ENCODE measurements around the gene TDRD12.
"Not testable (repeated sequence)": the region's sequence is repeated elsewhere in the genome, so short reads cannot be mapped to it uniquely, and the experiment has no call there.

The TDRD12 gene

DNA sequence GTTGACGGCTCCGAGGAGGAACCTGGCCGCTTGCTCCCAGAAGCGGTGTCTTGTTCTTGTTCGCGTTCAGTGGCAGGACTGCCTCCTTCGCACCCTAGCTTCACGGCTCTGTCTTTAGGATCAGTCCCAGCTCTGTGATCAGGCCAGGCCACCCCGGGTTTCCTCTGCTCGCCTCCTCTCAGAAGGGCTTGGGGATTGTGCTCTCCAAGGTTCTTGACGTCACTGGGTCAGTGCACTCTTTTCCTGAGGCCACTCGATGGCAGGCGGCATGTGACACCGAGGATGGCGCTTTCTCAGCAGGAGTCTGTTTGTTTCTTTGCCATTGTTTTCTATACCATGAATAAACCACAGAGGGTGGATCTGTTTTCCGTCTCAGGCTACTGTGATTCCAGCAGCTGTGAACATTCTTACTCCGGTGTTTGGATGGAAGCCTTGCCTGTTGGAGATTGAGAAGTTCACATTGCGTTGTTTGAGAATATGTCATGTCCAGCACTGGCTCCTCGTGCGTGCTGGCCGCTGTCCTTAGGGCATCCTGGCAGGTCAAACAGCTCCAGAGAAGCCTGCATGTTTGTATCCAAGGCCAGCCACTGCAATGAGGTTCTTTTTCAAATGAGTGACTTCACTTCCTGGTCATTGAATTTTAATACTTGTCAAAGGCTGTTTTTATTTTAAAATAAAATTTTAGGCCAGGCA, 105.5 kb downstream of the TDRD12 start:
- Histone ChIP-seq H3K36me3 (ENCODE audit: control insufficient read depth in 5 of 5, insufficient read depth in 5 of 5, low read length in 5 of 5) (no peaks in the 10 kb centered on the region), H3K9ac (ENCODE audit: low read length in 5 of 5) (no peak overlapping the region), H3K9me3 (ENCODE audit: control insufficient read depth in 5 of 5, low read length in 5 of 5) (no peaks in the 10 kb centered on the region), H3K4me3 (ENCODE audit: low read depth in 1 of 5, low read length in 5 of 5) (no peak overlapping the region), H3K27ac (ENCODE audit: low read depth, low read length) (no peak overlapping the region), H3K4me1 (ENCODE audit: control insufficient read depth in 5 of 5, insufficient read depth in 5 of 5, low read length in 5 of 5) (no peaks in the 10 kb centered on the region), H3K27me3 (ENCODE audit: control insufficient read depth in 5 of 5, insufficient read depth in 4 of 5, low read length in 5 of 5) (peaks cover 14 to 19% (median 16%) of the 10 kb centered on the region in 5 donors)

DNA sequence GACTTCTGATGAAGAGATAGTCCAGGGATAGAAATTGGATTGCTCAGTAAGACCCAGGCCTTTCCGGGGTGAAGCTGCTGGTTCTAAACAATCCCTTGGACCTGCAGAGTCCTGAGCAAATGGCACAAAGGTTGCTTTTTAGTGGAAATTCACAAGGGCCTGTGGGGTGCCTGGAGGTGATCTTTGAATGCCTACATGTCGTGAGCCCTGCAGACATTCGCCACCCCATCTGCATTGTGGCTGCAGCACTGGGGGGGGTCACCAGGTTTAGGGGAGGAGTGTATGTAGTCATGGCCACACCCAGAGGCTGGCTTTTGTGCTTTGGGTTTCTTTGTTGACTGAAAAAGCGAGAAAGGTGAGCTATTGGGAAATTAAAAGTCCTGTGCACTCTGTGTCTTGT, 108.6 kb downstream of the TDRD12 start:
- no peak overlapping the region for H3K4me3 ChIP-seq (ENCODE audit: low read depth in 1 of 5, low read length in 5 of 5)

GRCh38 chr19:32828643-32829344, 109.2 kb downstream of the TDRD12 start:
- Histone ChIP-seq H3K27ac (ENCODE audit: low read depth, low read length) (no peak overlapping the region), H3K9me3 (ENCODE audit: control insufficient read depth in 5 of 5, low read length in 5 of 5) (no peaks in the 10 kb centered on the region), H3K4me3 (ENCODE audit: low read depth in 1 of 5, low read length in 5 of 5) (no peak overlapping the region), H3K36me3 (ENCODE audit: control insufficient read depth in 5 of 5, insufficient read depth in 5 of 5, low read length in 5 of 5) (peaks cover 0 to 2% (median 0%) of the 10 kb centered on the region in 5 donors), H3K4me1 (ENCODE audit: control insufficient read depth in 5 of 5, insufficient read depth in 5 of 5, low read length in 5 of 5) (no peaks in the 10 kb centered on the region), H3K9ac (ENCODE audit: low read length in 5 of 5) (no peak overlapping the region), H3K27me3 (ENCODE audit: control insufficient read depth in 5 of 5, insufficient read depth in 4 of 5, low read length in 5 of 5) (peaks cover 9 to 13% (median 11%) of the 10 kb centered on the region in 5 donors)

More for the DNA sequence above, 108.6 kb downstream of the TDRD12 start:
- Histone ChIP-seq H3K9me3 (ENCODE audit: control insufficient read depth in 5 of 5, low read length in 5 of 5) (no peaks in the 10 kb centered on the region), H3K27me3 (ENCODE audit: control insufficient read depth in 5 of 5, insufficient read depth in 4 of 5, low read length in 5 of 5) (peaks cover 12 to 16% (median 15%) of the 10 kb centered on the region in 5 donors), H3K27ac (ENCODE audit: low read depth, low read length) (no peak overlapping the region), H3K9ac (ENCODE audit: low read length in 5 of 5) (no peak overlapping the region), H3K36me3 (ENCODE audit: control insufficient read depth in 5 of 5, insufficient read depth in 5 of 5, low read length in 5 of 5) (peaks cover 0 to 2% (median 0%) of the 10 kb centered on the region in 5 donors), H3K4me1 (ENCODE audit: control insufficient read depth in 5 of 5, insufficient read depth in 5 of 5, low read length in 5 of 5) (no peaks in the 10 kb centered on the region)

DNA sequence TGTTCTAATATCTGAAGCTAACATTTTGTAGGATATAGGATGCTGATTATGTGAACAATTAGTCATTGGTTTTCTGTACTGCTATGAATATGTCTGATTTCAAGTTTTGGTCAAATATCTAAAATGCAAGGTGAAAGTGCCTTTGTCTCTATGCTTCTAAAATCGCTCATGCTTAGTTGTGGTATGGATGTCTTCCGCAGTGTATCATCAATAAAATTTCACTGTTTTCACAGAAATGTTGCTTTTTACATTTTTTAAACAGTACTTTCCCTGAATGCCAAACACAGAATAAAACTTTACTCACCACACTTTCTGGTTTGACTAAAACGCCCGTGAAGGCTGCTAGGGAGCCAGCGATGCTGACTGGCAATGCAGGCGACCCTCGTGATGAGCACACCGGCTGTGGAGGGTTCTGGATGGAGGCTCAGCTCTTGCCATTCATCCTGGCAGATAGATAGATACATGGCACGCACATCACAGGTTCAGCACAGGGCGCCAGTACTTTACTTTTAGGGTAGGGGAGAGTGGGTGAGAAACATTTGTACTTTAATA, 109.9 kb downstream of the TDRD12 start:
- Histone ChIP-seq H3K36me3 (ENCODE audit: control insufficient read depth in 5 of 5, insufficient read depth in 5 of 5, low read length in 5 of 5) (peaks cover 0 to 2% (median 0%) of the 10 kb centered on the region in 5 donors), H3K9ac (ENCODE audit: low read length in 5 of 5) (no peak overlapping the region), H3K27me3 (ENCODE audit: control insufficient read depth in 5 of 5, insufficient read depth in 4 of 5, low read length in 5 of 5) (peaks cover 3 to 7% (median 4%) of the 10 kb centered on the region in 5 donors), H3K9me3 (ENCODE audit: control insufficient read depth in 5 of 5, low read length in 5 of 5) (no peaks in the 10 kb centered on the region), H3K27ac (ENCODE audit: low read depth, low read length) (no peak overlapping the region), H3K4me3 (ENCODE audit: low read depth in 1 of 5, low read length in 5 of 5) (no peak overlapping the region), H3K4me1 (ENCODE audit: control insufficient read depth in 5 of 5, insufficient read depth in 5 of 5, low read length in 5 of 5) (no peaks in the 10 kb centered on the region)

DNA sequence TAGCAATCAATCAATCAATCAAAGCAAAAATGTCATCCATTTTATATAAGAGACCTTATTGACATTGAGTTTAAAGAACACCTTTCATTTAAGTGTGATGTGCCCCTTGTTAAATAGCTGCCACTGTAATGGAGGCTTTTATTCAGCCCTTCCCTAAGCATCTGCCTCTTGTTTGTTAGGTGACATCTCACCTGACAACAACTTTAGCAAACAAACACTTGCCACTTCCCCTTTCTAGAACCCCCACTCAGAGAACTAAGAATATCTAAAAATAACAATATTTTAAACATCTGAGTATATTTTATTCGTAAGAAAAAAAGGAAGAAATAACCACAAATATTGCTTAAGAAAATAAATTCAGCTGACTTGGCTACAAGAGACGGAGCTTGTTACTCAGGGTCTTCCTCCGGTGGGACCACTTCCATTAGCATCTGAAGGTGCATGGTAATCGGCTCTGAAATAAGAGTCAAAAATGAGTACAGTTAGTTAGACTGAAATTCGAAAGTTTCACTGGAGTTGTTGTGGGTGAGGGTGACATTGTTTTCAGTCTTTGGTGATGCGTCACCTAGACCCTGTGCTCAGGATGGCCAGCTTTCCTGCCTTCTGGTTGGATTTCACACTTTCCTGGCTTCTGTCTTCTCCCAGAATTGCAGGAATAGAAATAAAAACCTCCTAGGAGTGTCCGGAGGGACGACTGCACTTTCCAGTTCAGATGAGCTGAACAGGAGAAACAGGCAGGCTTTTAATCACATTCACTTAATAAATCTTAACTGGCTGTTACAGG, 110.9 kb downstream of the TDRD12 start:
- Histone ChIP-seq H3K36me3 (ENCODE audit: control insufficient read depth in 5 of 5, insufficient read depth in 5 of 5, low read length in 5 of 5) (peaks cover 0 to 2% (median 0%) of the 10 kb centered on the region in 5 donors), H3K4me3 (ENCODE audit: low read depth in 1 of 5, low read length in 5 of 5) (no peak overlapping the region), H3K9ac (ENCODE audit: low read length in 5 of 5) (no peak overlapping the region), H3K4me1 (ENCODE audit: control insufficient read depth in 5 of 5, insufficient read depth in 5 of 5, low read length in 5 of 5) (no peaks in the 10 kb centered on the region), H3K27ac (ENCODE audit: low read depth, low read length) (no peak overlapping the region), H3K9me3 (ENCODE audit: control insufficient read depth in 5 of 5, low read length in 5 of 5) (no peaks in the 10 kb centered on the region), H3K27me3 (ENCODE audit: control insufficient read depth in 5 of 5, insufficient read depth in 4 of 5, low read length in 5 of 5) (peaks cover 0 to under 1% (median 0%) of the 10 kb centered on the region in 5 donors)

GRCh38 chr19:32831611-32832010, 112.0 kb downstream of the TDRD12 start:
- Histone ChIP-seq H3K9me3 (ENCODE audit: control insufficient read depth in 5 of 5, low read length in 5 of 5) (no peaks in the 10 kb centered on the region), H3K4me3 (ENCODE audit: low read depth in 1 of 5, low read length in 5 of 5) (no peak overlapping the region), H3K27ac (ENCODE audit: low read depth, low read length) (no peak overlapping the region), H3K9ac (ENCODE audit: low read length in 5 of 5) (no peak overlapping the region), H3K36me3 (ENCODE audit: control insufficient read depth in 5 of 5, insufficient read depth in 5 of 5, low read length in 5 of 5) (peaks cover 0 to 2% (median 0%) of the 10 kb centered on the region in 5 donors), H3K27me3 (ENCODE audit: control insufficient read depth in 5 of 5, insufficient read depth in 4 of 5, low read length in 5 of 5) (no peaks in the 10 kb centered on the region), H3K4me1 (ENCODE audit: control insufficient read depth in 5 of 5, insufficient read depth in 5 of 5, low read length in 5 of 5) (no peaks in the 10 kb centered on the region)

- H3K4me3 ChIP-seq (ENCODE audit: low read depth in 1 of 5, low read length in 5 of 5); H3K36me3 ChIP-seq (ENCODE audit: control insufficient read depth in 5 of 5, insufficient read depth in 5 of 5, low read length in 5 of 5): not testable (repeated sequence)
Observed at GRCh38 chr19:32832094-32832493, 112.5 kb downstream of the TDRD12 start.

DNA sequence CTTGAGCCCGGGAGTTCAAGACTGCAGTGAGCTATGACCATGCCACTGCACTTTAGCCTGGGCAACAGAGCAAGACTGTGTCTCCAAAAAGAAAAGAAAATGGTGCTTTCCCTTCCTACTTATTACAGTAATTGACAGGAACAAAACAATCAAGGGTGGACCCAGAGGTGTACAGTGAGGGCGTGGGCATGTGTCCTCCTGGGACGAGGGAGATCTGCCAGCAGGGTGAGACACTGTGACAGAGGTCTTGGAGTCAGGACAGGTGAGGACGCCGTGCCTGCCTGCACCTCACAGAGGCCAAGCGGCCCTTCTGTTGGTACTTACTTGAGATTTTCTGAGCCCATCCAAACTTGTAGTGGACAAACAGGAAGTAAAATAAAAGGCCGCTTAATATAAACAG, 113.3 kb downstream of the TDRD12 start:
- H3K4me1 ChIP-seq (ENCODE audit: control insufficient read depth in 5 of 5, insufficient read depth in 5 of 5, low read length in 5 of 5); H3K36me3 ChIP-seq (ENCODE audit: control insufficient read depth in 5 of 5, insufficient read depth in 5 of 5, low read length in 5 of 5); H3K9me3 ChIP-seq (ENCODE audit: control insufficient read depth in 5 of 5, low read length in 5 of 5); H3K27me3 ChIP-seq (ENCODE audit: control insufficient read depth in 5 of 5, insufficient read depth in 4 of 5, low read length in 5 of 5); H3K9ac ChIP-seq (ENCODE audit: low read length in 5 of 5); H3K27ac ChIP-seq (ENCODE audit: low read depth, low read length); H3K4me3 ChIP-seq (ENCODE audit: low read depth in 1 of 5, low read length in 5 of 5): not testable (repeated sequence)

More at GRCh38 chr19:32832094-32832493, 112.5 kb downstream of the TDRD12 start:
- H3K27ac ChIP-seq (ENCODE audit: low read depth, low read length); H3K9me3 ChIP-seq (ENCODE audit: control insufficient read depth in 5 of 5, low read length in 5 of 5); H3K27me3 ChIP-seq (ENCODE audit: control insufficient read depth in 5 of 5, insufficient read depth in 4 of 5, low read length in 5 of 5); H3K4me1 ChIP-seq (ENCODE audit: control insufficient read depth in 5 of 5, insufficient read depth in 5 of 5, low read length in 5 of 5); H3K9ac ChIP-seq (ENCODE audit: low read length in 5 of 5): not testable (repeated sequence)

DNA sequence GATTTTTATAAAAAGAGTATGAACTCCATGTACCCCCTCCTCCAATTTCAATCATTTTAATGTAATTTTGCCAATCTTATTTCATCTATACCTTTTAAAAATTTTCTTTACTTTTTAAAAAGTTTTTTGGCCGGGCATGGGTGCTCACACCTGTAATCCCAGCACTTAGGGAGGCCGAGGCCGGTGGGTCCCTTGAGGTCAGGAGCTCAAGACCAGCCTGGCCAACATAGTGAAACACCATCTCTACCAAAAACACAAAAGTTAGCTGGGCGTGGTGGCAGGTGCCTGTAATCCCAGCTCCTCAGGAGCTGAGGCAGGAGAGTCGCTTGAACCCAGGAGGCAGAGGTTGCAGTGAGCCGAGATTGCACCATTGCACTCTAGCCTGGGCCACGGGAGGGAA, 113.8 kb downstream of the TDRD12 start:
- H3K27ac ChIP-seq (ENCODE audit: low read depth, low read length); H3K4me3 ChIP-seq (ENCODE audit: low read depth in 1 of 5, low read length in 5 of 5); H3K9me3 ChIP-seq (ENCODE audit: control insufficient read depth in 5 of 5, low read length in 5 of 5); H3K36me3 ChIP-seq (ENCODE audit: control insufficient read depth in 5 of 5, insufficient read depth in 5 of 5, low read length in 5 of 5); H3K4me1 ChIP-seq (ENCODE audit: control insufficient read depth in 5 of 5, insufficient read depth in 5 of 5, low read length in 5 of 5); H3K27me3 ChIP-seq (ENCODE audit: control insufficient read depth in 5 of 5, insufficient read depth in 4 of 5, low read length in 5 of 5); H3K9ac ChIP-seq (ENCODE audit: low read length in 5 of 5): not testable (repeated sequence)

All from subcutaneous abdominal adipose tissue (tissue), 5 donors.